Measurements from ENCODE around the gene EDNRB. TPM values are rescaled to one million over a fixed set of nuclear protein-coding genes. Genes with fewer than 3 reads are reported as not detected.

The EDNRB gene
- total RNA-seq, 1 experiment from 2014 or later, result 55.8 TPM

- no peak for TF ChIP-seq ZNF512 (CRISPR knock-in tag; IDR thresholded peaks at IDR 0.05; ENCODE audit: borderline replicate concordance)
- TF ChIP-seq HMGA2 (CRISPR knock-in tag; IDR thresholded peaks at IDR 0.05), result no peak
These were observed 35.3 kb downstream of the EDNRB start (continued) for GRCh38 chr13:77883328-77883727.

- no peak for TF ChIP-seq JAZF1 (CRISPR knock-in tag; IDR thresholded peaks at IDR 0.05)
- no peak for TF ChIP-seq GTF2I (CRISPR knock-in tag; conservative IDR thresholded peaks at IDR 0.05)
- TF ChIP-seq, protein P1, sequence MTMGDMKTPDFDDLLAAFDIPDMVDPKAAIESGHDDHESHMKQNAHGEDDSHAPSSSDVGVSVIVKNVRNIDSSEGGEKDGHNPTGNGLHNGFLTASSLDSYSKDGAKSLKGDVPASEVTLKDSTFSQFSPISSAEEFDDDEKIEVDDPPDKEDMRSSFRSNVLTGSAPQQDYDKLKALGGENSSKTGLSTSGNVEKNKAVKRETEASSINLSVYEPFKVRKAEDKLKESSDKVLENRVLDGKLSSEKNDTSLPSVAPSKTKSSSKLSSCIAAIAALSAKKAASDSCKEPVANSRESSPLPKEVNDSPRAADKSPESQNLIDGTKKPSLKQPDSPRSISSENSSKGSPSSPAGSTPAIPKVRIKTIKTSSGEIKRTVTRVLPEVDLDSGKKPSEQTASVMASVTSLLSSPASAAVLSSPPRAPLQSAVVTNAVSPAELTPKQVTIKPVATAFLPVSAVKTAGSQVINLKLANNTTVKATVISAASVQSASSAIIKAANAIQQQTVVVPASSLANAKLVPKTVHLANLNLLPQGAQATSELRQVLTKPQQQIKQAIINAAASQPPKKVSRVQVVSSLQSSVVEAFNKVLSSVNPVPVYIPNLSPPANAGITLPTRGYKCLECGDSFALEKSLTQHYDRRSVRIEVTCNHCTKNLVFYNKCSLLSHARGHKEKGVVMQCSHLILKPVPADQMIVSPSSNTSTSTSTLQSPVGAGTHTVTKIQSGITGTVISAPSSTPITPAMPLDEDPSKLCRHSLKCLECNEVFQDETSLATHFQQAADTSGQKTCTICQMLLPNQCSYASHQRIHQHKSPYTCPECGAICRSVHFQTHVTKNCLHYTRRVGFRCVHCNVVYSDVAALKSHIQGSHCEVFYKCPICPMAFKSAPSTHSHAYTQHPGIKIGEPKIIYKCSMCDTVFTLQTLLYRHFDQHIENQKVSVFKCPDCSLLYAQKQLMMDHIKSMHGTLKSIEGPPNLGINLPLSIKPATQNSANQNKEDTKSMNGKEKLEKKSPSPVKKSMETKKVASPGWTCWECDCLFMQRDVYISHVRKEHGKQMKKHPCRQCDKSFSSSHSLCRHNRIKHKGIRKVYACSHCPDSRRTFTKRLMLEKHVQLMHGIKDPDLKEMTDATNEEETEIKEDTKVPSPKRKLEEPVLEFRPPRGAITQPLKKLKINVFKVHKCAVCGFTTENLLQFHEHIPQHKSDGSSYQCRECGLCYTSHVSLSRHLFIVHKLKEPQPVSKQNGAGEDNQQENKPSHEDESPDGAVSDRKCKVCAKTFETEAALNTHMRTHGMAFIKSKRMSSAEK (CRISPR knock-in tag; IDR thresholded peaks at IDR 0.05; ENCODE audit: borderline replicate concordance), result no peak
- no peak for TF ChIP-seq CDX4 (CRISPR knock-in tag; IDR thresholded peaks at IDR 0.05; ENCODE audit: borderline replicate concordance)
- TF ChIP-seq OVOL2 (CRISPR knock-in tag; IDR thresholded peaks at IDR 0.05; ENCODE audit: borderline replicate concordance), result no peak
- TF ChIP-seq NR2C2 (CRISPR knock-in tag; IDR thresholded peaks at IDR 0.05), result no peak
- no peak for TF ChIP-seq GRHL2 (CRISPR knock-in tag; IDR thresholded peaks at IDR 0.05; ENCODE audit: insufficient replicate concordance, severe bottlenecking)
- no peak for TF ChIP-seq FOXP4 (CRISPR knock-in tag; IDR thresholded peaks at IDR 0.05)
- TF ChIP-seq SMAD4 (CRISPR knock-in tag; IDR thresholded peaks at IDR 0.05), result no peak
- TF ChIP-seq JUN (CRISPR knock-in tag; IDR thresholded peaks at IDR 0.05), result no peak
- Mint-ChIP-seq H3K27me3 (ENCODE audit: low read depth) (no peaks in the 10 kb centered on the region), H3K4me3 (no peak overlapping the region), H3K4me1 (peaks cover 9% of the 10 kb centered on the region), H3K27ac (no peak overlapping the region), H3K36me3 (no peaks in the 10 kb centered on the region), H3K9me3 (no peaks in the 10 kb centered on the region)
- ChIA-PET POLR2A (no interaction called here), CTCF (no interaction called here)
- DNase-seq (ENCODE audit: low spot score), result no peak
- no peak for ATAC-seq
These were observed 40.4 kb downstream of the EDNRB start for GRCh38 chr13:77878190-77878589.

GRCh38 chr13:77876176-77876575, 42.5 kb downstream of the EDNRB start:
- TF ChIP-seq SMAD4 (CRISPR knock-in tag; IDR thresholded peaks at IDR 0.05), result no peak
- TF ChIP-seq, protein P2, sequence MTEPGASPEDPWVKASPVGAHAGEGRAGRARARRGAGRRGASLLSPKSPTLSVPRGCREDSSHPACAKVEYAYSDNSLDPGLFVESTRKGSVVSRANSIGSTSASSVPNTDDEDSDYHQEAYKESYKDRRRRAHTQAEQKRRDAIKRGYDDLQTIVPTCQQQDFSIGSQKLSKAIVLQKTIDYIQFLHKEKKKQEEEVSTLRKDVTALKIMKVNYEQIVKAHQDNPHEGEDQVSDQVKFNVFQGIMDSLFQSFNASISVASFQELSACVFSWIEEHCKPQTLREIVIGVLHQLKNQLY (CRISPR knock-in tag; IDR thresholded peaks at IDR 0.05), result no peak
- TF ChIP-seq ZSCAN18 (CRISPR knock-in tag; IDR thresholded peaks at IDR 0.05), result no peak
- TF ChIP-seq ZBTB21 (CRISPR knock-in tag; IDR thresholded peaks at IDR 0.05; ENCODE audit: borderline replicate concordance), result no peak
- TF ChIP-seq, protein P3, sequence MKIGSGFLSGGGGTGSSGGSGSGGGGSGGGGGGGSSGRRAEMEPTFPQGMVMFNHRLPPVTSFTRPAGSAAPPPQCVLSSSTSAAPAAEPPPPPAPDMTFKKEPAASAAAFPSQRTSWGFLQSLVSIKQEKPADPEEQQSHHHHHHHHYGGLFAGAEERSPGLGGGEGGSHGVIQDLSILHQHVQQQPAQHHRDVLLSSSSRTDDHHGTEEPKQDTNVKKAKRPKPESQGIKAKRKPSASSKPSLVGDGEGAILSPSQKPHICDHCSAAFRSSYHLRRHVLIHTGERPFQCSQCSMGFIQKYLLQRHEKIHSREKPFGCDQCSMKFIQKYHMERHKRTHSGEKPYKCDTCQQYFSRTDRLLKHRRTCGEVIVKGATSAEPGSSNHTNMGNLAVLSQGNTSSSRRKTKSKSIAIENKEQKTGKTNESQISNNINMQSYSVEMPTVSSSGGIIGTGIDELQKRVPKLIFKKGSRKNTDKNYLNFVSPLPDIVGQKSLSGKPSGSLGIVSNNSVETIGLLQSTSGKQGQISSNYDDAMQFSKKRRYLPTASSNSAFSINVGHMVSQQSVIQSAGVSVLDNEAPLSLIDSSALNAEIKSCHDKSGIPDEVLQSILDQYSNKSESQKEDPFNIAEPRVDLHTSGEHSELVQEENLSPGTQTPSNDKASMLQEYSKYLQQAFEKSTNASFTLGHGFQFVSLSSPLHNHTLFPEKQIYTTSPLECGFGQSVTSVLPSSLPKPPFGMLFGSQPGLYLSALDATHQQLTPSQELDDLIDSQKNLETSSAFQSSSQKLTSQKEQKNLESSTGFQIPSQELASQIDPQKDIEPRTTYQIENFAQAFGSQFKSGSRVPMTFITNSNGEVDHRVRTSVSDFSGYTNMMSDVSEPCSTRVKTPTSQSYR (CRISPR knock-in tag; IDR thresholded peaks at IDR 0.05), result no peak
- TF ChIP-seq NR3C1 (CRISPR knock-in tag; conservative IDR thresholded peaks at IDR 0.05; ENCODE audit: low read depth), result no peak
- TF ChIP-seq NR1H2 (CRISPR knock-in tag; IDR thresholded peaks at IDR 0.05), result no peak
- TF ChIP-seq EMX1 (CRISPR knock-in tag; IDR thresholded peaks at IDR 0.05), result no peak
- TF ChIP-seq CDX4 (CRISPR knock-in tag; IDR thresholded peaks at IDR 0.05; ENCODE audit: borderline replicate concordance), result no peak
- Mint-ChIP-seq H3K4me3 (no peak overlapping the region), H3K36me3 (no peaks in the 10 kb centered on the region), H3K9me3 (no peaks in the 10 kb centered on the region), H3K4me1 (peaks cover 7% of the 10 kb centered on the region), H3K27ac (peak overlapping the region; percentile 42; the same call in 1 of the 2 replicates), H3K27me3 (ENCODE audit: low read depth) (no peaks in the 10 kb centered on the region)
- CTCF ChIA-PET, result interaction anchor here (0.7 kb wide), 1 partner anchor 238 kb away, joined by 3 read pairs; no protein-coding TSS in a partner anchor
- DNase-seq (ENCODE audit: low spot score), result no peak
- POLR2A ChIA-PET, result no interaction called here
- ATAC-seq, result no peak; the same call in 1 of the 2 replicates

Data from WTC11 (cell line).